UCSD-AML1 (cell line): Measurements from ENCODE around the gene TMEM176B.
"Not testable (repeated sequence)": the region's sequence is repeated elsewhere in the genome, so short reads cannot be mapped to it uniquely, and the experiment has no call there.

Experiments used
- DNase-seq: peaks from one replicate; lab custom pipeline; 2025; ENCODE audit not compliant: unreplicated experiment; lab: John Stamatoyannopoulos, UW

TMEM176B gene

GRCh38 chr7:150823484-150824126 lies 23.4 kb upstream of the TMEM176B start:
- DNase-seq: no peak

GRCh38 chr7:150823043-150823442 lies 22.9 kb upstream of the TMEM176B start:
- DNase-seq: no peak

GRCh38 chr7:150820578-150821198 lies 20.5 kb upstream of the TMEM176B start:
- no peak for DNase-seq

- no peak for DNase-seq
Observed at GRCh38 chr7:150820148-150820547, 20.0 kb upstream of the TMEM176B start.

- DNase-seq: no peak
Observed at GRCh38 chr7:150818971-150819370, 18.8 kb upstream of the TMEM176B start.

GRCh38 chr7:150814328-150815001 lies 14.3 kb upstream of the TMEM176B start:
- no peak for DNase-seq

GRCh38 chr7:150807616-150808438 lies 7.7 kb upstream of the TMEM176B start:
- DNase-seq: not testable (repeated sequence)

- DNase-seq: no peak
Observed at GRCh38 chr7:150806863-150807262, 6.7 kb upstream of the TMEM176B start.

- no peak for DNase-seq
Observed at GRCh38 chr7:150806454-150806853, 6.3 kb upstream of the TMEM176B start.

GRCh38 chr7:150805864-150806263 lies 5.7 kb upstream of the TMEM176B start:
- DNase-seq: no peak

- no peak for DNase-seq
Observed at GRCh38 chr7:150804802-150805201, 4.6 kb upstream of the TMEM176B start.

- no peak for DNase-seq
Observed at GRCh38 chr7:150803161-150803860, 3.1 kb upstream of the TMEM176B start.

GRCh38 chr7:150801946-150802771 lies 2.0 kb upstream of the TMEM176B start:
- DNase-seq: no peak

GRCh38 chr7:150801242-150801945 lies 1.2 kb upstream of the TMEM176B start:
- no peak for DNase-seq

- DNase-seq: no peak
Observed at GRCh38 chr7:150800581-150801241, 547 bp upstream of the TMEM176B start, which contains the start of gene TMEM176A. TMEM176A (plus strand) TSS chr7:150800769; CDS start chr7:150801551, 782 bp downstream.

- no peak for DNase-seq
Observed at GRCh38 chr7:150799156-150799555, 1.0 kb downstream of the TMEM176B start.

- no peak for DNase-seq
Observed at GRCh38 chr7:150797661-150798060, 2.5 kb downstream of the TMEM176B start.

GRCh38 chr7:150793569-150794238 lies 6.5 kb downstream of the TMEM176B start:
- DNase-seq: no peak
